Aorta (tissue), 5 donors: ENCODE results near the gene ELAC1. TPM values are rescaled to one million over a fixed set of nuclear protein-coding genes. Genes with fewer than 3 reads are reported as not detected.
A peak's percentile ranks its signal among the peaks of the same experiment; 100 is the strongest.

ENCODE experiments used
- ATAC-seq: fragments of 200-7000 bp; cut with Tn5 transposase; one replicate; pipeline ENCODE4 v1.9.1; 2022; ENCODE audit warnings: moderate library complexity; ENCODE audit not compliant: low FRiP score
- DNase-seq, 2 donors: peaks; one replicate each; pipeline ENCODE4 v3.0.0-alpha.2; 2020
- H3K27ac ChIP-seq, 2 donors: one replicate each; pipeline ENCODE4 v1.5.1; 2013; ENCODE audit warnings: low read length in 2 of 2, mild to moderate bottlenecking in 2 of 2, moderate library complexity in 2 of 2, control low read depth in 1 of 2, inconsistent platforms in 1 of 2, low read depth in 1 of 2
- H3K27me3 ChIP-seq, 2 donors: one replicate each; pipeline ENCODE4 v1.6.1; 2013; ENCODE audit warnings: control low read depth in 1 of 2, low read length in 1 of 2, mild to moderate bottlenecking in 1 of 2, moderate library complexity in 1 of 2; ENCODE audit not compliant: insufficient read depth in 2 of 2, control insufficient read depth in 1 of 2
- H3K36me3 ChIP-seq, 2 donors: one replicate each; pipeline ENCODE4 v1.6.1; 2013; ENCODE audit warnings: control low read depth in 1 of 2, low read length in 1 of 2, mild to moderate bottlenecking in 1 of 2; ENCODE audit not compliant: insufficient read depth in 2 of 2, control insufficient read depth in 1 of 2
- H3K4me1 ChIP-seq, 2 donors: one replicate each; pipeline ENCODE4 v1.6.1; 2013; ENCODE audit warnings: low read length in 2 of 2, control low read depth in 1 of 2, mild to moderate bottlenecking in 1 of 2, moderate library complexity in 1 of 2; ENCODE audit not compliant: insufficient read depth in 2 of 2, control insufficient read depth in 1 of 2
- H3K4me3 ChIP-seq, 2 donors: one replicate each; pipeline ENCODE4 v1.5.1; 2013; ENCODE audit warnings: low read length in 2 of 2, control low read depth in 1 of 2, mild to moderate bottlenecking in 1 of 2
- H3K9me3 ChIP-seq: one replicate; pipeline ENCODE4 v1.6.1; 2013; ENCODE audit warnings: mild to moderate bottlenecking, low read length; ENCODE audit not compliant: control insufficient read depth
- WGBS, 2 donors: extraction: QIAGEN DNeasy Blood & Tissue Kit; methylation state at CpG; one replicate each; pipeline ENCODE4 v1.1.7; 2013; 5-methylcytosine and 5-hydroxymethylcytosine counted together
- intact Hi-C, 2 donors: fragments of 100-400 bp; cut with DNase I; formaldehyde crosslinking; loops; one replicate each; pipeline versions ENCODE4 v1.14.2 to v1.15.0; 2022
- polyA plus RNA-seq, 2 donors: library from polyadenylated mRNA; stranded (reverse); fragments of 200-250 nt; gene quantifications; one replicate each; pipeline ENCODE4 v1.2.3, GENCODE V29; 2013
- total RNA-seq, 2 donors: library from RNA; stranded (reverse); fragmentation: NEBNext Ultra II Directional; extraction: Animal tissue kit (Norgen Biotek cat#: 25700); gene quantifications; one replicate each; pipeline ENCODE4 v1.2.1, GENCODE V29; 2021
- donor health status: healthy with polysubstance abuse.
- donor health status: Bipolar disorder and iron deficiency.
- donor health status: DM: no; HTN: no; CAD: no.
- donor health status: DM: no; HTN: no; CAD: no.
- donor health status: DM: yes; HTN: yes; CAD: no.

Gene ELAC1
- total and polyA plus RNA-seq, 4 donors, result 5.1 to 9.4 (median 8.1) TPM

- Histone ChIP-seq H3K4me3 (peak overlapping the region; percentile 86 to 95), H3K27ac (peak overlapping the region; percentile 96 to 99), H3K36me3 (no peaks in the 10 kb centered on the region), H3K9me3 (no peaks in the 10 kb centered on the region), H3K4me1 (peaks cover 3 to 4% of the 10 kb centered on the region in 2 donors), H3K27me3 (no peaks in the 10 kb centered on the region)
- DNase-seq, result peak; percentile 82 to 92
- WGBS, 2 donors, result 0 to 1% methylated on average over 32 to 66 of the region's 66 CpGs
- intact Hi-C loops, result loop anchor here (2.0 to 5.0 kb wide), 4 partner anchors 63 to 167 kb away; partner anchors contain the start of genes MEX3C (in 2 of the 2), ELAC1 (in 1 of the 2) and ME2 (in 1 of the 2)
- ATAC-seq, result peak; percentile 86
Measured at GRCh38 chr18:51030537-51031258, 62.9 kb downstream of the ELAC1 start.

- Histone ChIP-seq H3K36me3 (no peaks in the 10 kb centered on the region), H3K27me3 (no peaks in the 10 kb centered on the region), H3K9me3 (no peaks in the 10 kb centered on the region), H3K4me3 (peak overlapping the region; percentile 16 to 26), H3K4me1 (peaks cover 3 to 6% of the 10 kb centered on the region in 2 donors), H3K27ac (no peak overlapping the region)
- intact Hi-C loops, result loop anchor here in 1 of 2 donors (5.0 kb wide), 2 partner anchors 65 to 165 kb away; partner anchors contain the start of genes ELAC1 and MEX3C
- ATAC-seq (no peak), DNase-seq (no peak)
- 6 to 7% methylated on average over 5 of the region's 5 CpGs for WGBS, 2 donors
Measured at GRCh38 chr18:51032193-51032592, 64.4 kb downstream of the ELAC1 start.

- no peak overlapping the region for H3K27ac ChIP-seq
- 30 to 35% methylated on average over 2 of the region's 2 CpGs for WGBS, 2 donors
- intact Hi-C loops, result no loop called here
Measured at GRCh38 chr18:51037230-51037629, 69.4 kb downstream of the ELAC1 start.

More at GRCh38 chr18:51037230-51037629, 69.4 kb downstream of the ELAC1 start:
- no peak for DNase-seq
- Histone ChIP-seq H3K27me3 (no peaks in the 10 kb centered on the region), H3K4me1 (peaks cover 4 to 19% of the 10 kb centered on the region in 2 donors), H3K4me3 (no peak overlapping the region), H3K9me3 (no peaks in the 10 kb centered on the region), H3K36me3 (no peaks in the 10 kb centered on the region)
- ATAC-seq, result no peak

Other genes starting within 250 kb of the ELAC1 start
- gene MRO, start 148.0 kb upstream of the ELAC1 start, total RNA-seq, result 1 to 10 TPM; 1.7 to 3.2 TPM
- gene MRO, start 148.0 kb upstream of the ELAC1 start, polyA plus RNA-seq, result 1 to 10 TPM in 1 of 2 donors, under 1 TPM in 1; 0.13 to 2.3 TPM
- 10 to 100 TPM; 35.2 TPM for gene ME2, start 88.9 kb upstream of the ELAC1 start, total RNA-seq
- 10 to 100 TPM; 13.5 to 41.3 TPM for gene ME2, start 88.9 kb upstream of the ELAC1 start, polyA plus RNA-seq
- 100 to 1,000 TPM; 109 to 136 TPM for gene SMAD4, start 62.2 kb downstream of the ELAC1 start, total RNA-seq
- 10 to 100 TPM; 26.9 to 36.2 TPM for gene SMAD4, start 62.2 kb downstream of the ELAC1 start, polyA plus RNA-seq
- gene MEX3C, start 229.6 kb downstream of the ELAC1 start, total RNA-seq, result 10 to 100 TPM; 30.9 to 31.7 TPM
- gene MEX3C, start 229.6 kb downstream of the ELAC1 start, polyA plus RNA-seq, result 10 to 100 TPM in 1 of 2 donors, 1 to 10 TPM in 1; 7.6 to 11.1 TPM